PFSK-1 (cell line): ENCODE data around the gene SRRM5.

Experiments
- FOXP2 ChIP-seq: optimal IDR thresholded peaks from 2 replicates; pipeline ENCODE3; 2011; ENCODE audit warnings: borderline replicate concordance, control low read depth, inconsistent platforms; ENCODE audit not compliant: insufficient read depth; ENCODE audit errors: extremely low read length, extremely low read depth
- SIN3A ChIP-seq: IDR thresholded peaks from 2 replicates; pipeline ENCODE4 v1.6.1; 2012; ENCODE audit warnings: mild to moderate bottlenecking, low read length, moderate library complexity, borderline replicate concordance; ENCODE audit not compliant: insufficient read depth

- TF ChIP-seq SIN3A (no peak), FOXP2 (no peak)
Observed at GRCh38 chr19:43609872-43610271, 2.0 kb upstream of the SRRM5 start.
